Choroid plexus epithelial cell (primary cell): Measurements from ENCODE around the gene YTHDC1.

Experiments
- DNase-seq: peaks from one replicate; pipeline ENCODE4 v3.0.0-alpha.2; 2010; ENCODE audit warnings: low read depth
- H3K4me3 ChIP-seq: 2 replicates; pipeline ENCODE4 v1.5.1; 2011; ENCODE audit warnings: low read depth, mild to moderate bottlenecking, control low read depth, low read length, moderate library complexity
- CTCF ChIP-seq: conservative IDR thresholded peaks from 2 replicates; pipeline ENCODE4 v1.5.1; 2011; ENCODE audit warnings: low read depth, mild to moderate bottlenecking, control low read depth, inconsistent platforms, low read length, moderate library complexity

Gene YTHDC1

GRCh38 chr4:68344785-68345184, 5.1 kb downstream of the YTHDC1 start:
- no peak for DNase-seq
- no peak for TF ChIP-seq CTCF
- no peak overlapping the region for H3K4me3 ChIP-seq

GRCh38 chr4:68344049-68344448, 5.8 kb downstream of the YTHDC1 start:
- no peak for DNase-seq
- no peak overlapping the region for H3K4me3 ChIP-seq
- TF ChIP-seq CTCF: no peak

- TF ChIP-seq CTCF: no peak
- H3K4me3 ChIP-seq: no peak overlapping the region
- DNase-seq: peak; percentile 90
Measured at GRCh38 chr4:68342134-68342533, 7.8 kb downstream of the YTHDC1 start.

- DNase-seq: peak; percentile 12
- no peak for TF ChIP-seq CTCF
- H3K4me3 ChIP-seq: no peak overlapping the region
Measured at GRCh38 chr4:68338625-68339024, 11.3 kb downstream of the YTHDC1 start.

- H3K4me3 ChIP-seq: no peak overlapping the region
- DNase-seq: no peak
- no peak for TF ChIP-seq CTCF
Measured at GRCh38 chr4:68337522-68337921, 12.4 kb downstream of the YTHDC1 start.

- DNase-seq: no peak
- H3K4me3 ChIP-seq: no peak overlapping the region
- TF ChIP-seq CTCF: no peak
Measured at GRCh38 chr4:68337004-68337403, 12.9 kb downstream of the YTHDC1 start.

- DNase-seq: no peak
- no peak overlapping the region for H3K4me3 ChIP-seq
- TF ChIP-seq CTCF: no peak
Measured at GRCh38 chr4:68336530-68336929, 13.4 kb downstream of the YTHDC1 start.
